Stimulated activated CD8-positive, alpha-beta memory T cell treated with anti-CD3 and anti-CD28 coated beads, Interleukin-4, amount 100 ng/mL, for 48 hours (primary cell): ENCODE data around the gene GRIK5.
"Not testable (repeated sequence)": the region's sequence is repeated elsewhere in the genome, so short reads cannot be mapped to it uniquely, and the experiment has no call there.

Experiments
- DNase-seq: peaks from one replicate; pipeline ENCODE4 v3.0.0-alpha.2; 2020

GRIK5 gene, protein sequence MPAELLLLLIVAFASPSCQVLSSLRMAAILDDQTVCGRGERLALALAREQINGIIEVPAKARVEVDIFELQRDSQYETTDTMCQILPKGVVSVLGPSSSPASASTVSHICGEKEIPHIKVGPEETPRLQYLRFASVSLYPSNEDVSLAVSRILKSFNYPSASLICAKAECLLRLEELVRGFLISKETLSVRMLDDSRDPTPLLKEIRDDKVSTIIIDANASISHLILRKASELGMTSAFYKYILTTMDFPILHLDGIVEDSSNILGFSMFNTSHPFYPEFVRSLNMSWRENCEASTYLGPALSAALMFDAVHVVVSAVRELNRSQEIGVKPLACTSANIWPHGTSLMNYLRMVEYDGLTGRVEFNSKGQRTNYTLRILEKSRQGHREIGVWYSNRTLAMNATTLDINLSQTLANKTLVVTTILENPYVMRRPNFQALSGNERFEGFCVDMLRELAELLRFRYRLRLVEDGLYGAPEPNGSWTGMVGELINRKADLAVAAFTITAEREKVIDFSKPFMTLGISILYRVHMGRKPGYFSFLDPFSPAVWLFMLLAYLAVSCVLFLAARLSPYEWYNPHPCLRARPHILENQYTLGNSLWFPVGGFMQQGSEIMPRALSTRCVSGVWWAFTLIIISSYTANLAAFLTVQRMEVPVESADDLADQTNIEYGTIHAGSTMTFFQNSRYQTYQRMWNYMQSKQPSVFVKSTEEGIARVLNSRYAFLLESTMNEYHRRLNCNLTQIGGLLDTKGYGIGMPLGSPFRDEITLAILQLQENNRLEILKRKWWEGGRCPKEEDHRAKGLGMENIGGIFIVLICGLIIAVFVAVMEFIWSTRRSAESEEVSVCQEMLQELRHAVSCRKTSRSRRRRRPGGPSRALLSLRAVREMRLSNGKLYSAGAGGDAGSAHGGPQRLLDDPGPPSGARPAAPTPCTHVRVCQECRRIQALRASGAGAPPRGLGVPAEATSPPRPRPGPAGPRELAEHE

DNA sequence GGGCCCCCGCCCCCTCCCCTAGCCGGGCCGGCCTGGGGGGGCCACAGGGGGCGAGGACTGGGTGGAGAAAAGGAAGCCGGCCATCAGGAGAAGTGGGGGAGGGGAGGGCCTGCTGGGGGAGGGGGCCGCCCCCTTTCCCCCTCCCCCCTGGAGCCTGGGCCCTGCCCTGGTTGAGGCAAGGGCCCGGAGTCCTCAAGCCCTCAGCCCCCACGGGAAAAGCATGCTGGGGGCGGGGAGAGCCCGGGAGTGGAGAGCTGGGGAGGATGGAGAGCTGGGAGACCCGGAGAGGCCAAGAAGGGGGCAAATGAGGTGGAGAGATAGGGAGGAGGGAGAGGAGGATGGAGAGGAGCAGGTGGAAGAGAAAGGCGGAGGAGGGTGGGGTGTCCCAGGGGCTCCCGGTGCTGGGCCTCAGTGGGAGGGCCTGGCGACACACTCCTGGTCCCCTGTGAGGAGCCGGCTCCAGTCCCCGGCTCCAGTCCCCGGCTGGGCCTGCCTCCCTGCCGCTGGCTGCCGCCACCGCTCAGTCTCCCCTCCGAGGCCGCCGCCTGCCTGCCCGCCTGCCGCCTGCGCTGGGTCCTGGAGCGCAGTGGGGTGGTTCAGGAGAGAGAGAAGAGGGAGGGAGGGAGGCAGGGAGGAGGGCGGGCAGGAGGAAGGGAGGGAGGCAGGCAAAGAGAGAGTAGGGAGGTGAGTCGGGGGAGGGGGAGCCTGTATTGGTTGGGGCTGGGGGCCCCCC is at the start of gene GRIK5:
Gene GRIK5, minus strand, starts transcription at position 588 of the 733 bp plus-strand sequence. CDS start 4,436 bp downstream, outside the sequence.
- DNase-seq: no peak

DNA sequence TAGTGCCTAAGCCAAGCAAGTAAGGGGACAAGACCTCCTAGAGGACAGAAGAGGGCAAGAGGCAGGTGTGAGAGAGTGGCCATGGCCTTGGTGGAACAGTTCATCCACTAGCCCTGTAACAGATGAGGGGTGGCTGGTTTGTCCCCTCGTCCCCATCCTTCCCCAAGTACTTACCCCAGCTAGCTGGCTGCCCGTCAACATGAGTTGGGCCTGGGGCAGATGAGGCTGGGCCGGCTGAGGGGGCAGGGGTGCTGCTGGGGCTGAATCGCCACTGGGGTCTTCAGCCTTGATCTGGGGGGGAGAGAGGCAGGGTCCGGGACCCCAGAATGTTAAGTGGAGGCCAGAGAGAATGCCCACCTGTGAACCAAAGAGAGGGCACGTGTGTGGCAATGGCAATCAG is 47.1 kb upstream of the GRIK5 start:
- DNase-seq: no peak

DNA sequence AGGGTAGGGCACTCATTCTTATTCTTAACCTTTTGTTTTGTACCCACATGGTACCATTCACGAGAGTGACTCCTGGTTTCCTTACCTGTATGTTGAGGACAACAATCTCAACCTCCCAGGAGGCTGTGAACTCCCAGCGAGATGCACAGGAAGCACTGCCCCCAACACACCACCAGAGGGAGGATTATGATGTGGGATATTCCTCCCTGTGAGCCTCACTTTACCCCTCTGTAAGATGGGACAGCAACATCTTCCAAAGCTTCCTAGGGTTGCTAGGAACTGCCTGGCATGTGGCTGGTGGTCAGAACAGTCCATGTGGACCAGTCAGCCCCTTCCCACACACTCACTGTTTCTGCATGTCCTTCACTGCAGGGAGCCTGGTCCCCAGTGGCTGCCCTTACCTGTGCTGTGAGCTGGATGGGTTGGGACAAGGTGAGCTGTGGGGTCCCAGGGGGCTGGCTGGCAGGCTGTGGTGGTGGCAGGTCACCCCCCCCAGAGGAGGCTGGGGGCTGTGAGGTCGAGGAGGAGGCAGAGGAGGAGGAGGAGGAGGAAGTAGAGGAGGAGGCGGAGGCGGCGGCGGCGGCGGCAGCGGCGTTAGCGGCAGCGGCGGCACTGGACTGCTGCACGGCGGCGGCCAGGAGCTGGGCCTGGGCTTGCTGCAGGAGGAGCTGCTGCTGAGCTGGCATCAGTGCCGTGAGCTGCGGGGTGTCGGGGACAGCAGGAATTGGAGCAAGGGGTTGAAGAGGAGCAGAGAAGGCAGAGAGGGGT is 46.5 kb upstream of the GRIK5 start:
- DNase-seq: no peak

DNA sequence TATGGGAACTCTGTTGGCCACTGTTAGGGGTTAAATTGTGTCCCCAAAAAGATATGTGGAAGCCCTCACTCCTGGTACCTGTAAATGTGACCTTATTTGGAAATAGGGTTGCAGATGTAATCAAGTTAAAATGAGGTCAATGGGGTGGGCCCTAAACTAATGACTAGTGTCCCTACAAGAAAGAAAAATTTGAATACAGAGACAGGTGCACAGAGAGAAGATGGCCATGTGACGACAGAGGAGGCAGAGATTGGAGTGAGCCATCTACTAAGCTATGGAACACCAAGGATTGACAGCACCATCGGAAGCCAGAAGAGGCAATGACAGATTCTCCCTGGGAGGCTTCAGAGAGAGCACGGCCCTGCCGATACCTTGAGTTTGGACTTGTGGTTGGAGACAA is 45.7 kb upstream of the GRIK5 start:
- DNase-seq: no peak

DNA sequence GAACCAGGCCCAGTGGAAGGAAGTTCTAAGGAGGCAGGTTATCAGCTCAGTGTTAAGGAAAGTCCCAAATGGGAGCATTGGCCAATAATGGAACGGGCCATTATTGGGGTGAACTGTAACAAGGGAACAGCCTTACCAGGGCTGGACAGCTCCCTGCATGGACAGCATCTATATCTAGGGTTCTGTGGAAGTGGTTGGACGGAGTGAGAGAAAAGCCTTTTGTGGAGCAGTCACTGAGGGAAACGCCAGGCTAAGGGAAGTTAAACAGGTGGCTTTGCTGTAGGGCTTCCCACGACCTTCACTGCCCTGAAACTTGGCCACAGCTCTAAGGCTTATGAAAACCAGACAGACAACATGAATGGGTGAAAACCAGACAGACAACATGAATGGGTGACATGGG is 45.2 kb upstream of the GRIK5 start:
- no peak for DNase-seq

DNA sequence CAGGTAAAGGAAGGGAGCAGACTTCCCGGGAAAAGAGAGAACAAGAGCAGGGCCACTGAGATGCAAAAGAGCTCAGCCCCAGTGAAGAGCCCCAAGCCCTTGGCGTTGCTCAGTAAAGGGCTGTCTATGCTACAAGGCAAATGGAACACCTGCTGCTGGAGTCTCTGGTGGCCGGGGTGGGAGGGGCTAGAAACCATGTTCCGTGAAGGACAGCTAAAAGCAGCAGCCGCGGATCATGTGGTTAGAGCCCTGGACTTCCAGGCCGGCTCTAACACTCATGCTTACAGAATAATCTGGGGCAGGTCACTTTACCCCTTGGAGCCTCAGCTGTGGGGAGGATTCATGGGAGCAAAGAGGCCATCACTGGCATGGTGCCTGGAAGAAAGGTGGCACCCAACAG is 44.4 kb upstream of the GRIK5 start:
- no peak for DNase-seq

DNA sequence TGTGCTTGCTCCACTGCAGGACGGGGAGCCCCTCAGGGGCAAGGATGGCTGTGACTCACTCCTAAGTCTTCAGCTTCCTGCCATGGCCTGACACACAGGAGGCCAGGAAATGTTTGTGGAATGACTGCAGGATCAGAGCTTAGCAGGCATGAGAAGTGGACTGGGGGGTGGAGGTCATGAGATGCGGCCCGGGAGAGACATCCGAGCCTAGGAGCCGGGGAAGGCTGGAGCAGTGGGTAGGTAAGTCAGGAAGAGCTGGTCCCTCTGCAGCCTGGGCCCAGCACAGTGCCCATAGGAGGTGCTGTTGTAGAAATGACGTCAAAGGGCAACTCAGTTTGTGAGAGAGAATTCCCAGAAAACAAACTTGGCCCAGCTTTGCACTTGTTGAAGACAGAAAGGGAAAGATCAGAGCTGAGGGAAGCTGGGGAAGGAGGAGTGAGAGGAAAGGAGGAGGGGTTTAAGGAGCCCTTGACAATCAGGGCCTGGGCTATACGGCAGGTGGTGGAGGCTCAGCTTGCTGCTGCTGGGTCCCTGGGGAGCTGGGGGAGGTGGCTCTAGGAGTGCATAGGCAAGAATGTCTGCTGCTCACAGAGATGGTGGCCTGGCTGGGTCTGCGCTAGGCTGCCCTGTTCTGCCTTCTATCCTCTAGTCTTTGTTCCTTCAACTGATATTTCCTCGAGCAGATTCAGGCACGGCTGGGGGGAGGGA is 43.8 kb upstream of the GRIK5 start:
- DNase-seq: no peak

DNA sequence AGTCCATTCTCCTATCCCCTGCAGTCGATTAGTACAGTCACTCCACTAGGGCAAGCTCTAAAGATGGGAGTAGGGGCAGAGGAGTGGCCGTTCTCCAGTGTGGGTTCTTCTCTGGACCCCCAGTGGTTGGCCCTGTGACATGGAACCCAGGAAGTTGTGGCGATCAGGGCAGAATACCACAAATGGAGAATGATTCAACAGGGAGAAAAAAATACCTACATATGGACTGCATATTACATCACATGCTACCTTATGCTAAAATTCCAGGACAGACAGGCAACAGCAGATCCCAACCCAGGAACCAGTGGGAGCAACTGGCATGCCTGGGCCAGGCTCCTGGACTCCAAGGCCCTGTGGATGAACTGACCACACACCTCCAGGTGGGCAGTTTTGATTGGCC is 41.8 kb upstream of the GRIK5 start:
- no peak for DNase-seq

DNA sequence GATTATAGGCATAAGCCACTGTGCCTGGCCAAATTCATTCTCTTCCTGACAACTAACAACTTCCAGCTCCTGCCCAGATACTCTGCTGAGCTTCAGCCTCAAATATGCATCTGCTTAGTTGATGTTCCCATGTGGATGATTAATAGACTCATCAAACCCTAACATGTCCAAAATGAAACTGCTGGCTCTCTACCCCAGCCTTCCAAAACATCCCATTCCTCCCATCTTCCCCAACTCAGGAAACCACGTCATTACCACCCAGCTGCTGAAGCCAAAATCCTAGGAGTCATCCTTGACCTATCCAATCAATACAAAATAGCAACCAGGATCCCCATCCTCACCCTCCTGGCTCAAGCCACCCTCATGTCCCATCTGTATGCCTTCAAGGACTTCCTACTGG is 41.4 kb upstream of the GRIK5 start:
- DNase-seq: no peak

DNA sequence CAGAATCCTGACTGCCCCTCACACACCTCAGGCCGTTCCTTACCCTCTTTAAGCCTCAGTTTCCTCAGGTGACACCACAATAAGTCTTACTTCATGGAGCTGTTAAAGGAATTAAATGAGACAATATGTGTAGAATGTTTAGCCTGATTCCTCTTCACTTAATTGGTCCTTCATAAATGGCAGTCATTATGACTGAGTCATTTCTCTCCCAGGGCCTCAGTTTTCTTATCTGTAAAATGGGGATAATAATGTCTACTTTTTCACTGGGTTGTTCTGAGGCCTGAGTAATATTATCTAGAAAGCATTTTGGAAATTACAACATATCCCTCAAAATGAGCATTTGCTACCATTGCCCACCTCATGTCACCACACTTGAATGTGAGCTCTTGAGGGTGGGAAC is 40.7 kb upstream of the GRIK5 start:
- no peak for DNase-seq

DNA sequence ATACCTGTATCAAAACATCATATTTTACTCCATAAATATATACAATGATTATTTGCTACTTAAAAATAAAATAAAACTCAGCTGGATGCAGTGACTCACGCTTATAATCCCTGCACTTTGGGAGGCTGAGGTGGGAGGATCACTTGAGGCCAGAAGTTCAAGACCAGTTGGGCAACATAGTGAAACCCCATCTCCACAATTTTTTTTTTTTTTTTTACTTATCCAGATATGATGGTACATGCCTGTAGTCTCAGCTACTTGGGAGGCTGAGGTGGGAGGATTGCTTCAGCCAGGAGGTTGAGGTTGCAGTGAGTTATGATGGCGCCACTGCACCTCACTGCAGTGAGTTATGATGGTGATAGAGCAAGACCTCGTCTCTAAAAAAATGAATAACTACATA is 39.9 kb upstream of the GRIK5 start:
- DNase-seq: no peak

DNA sequence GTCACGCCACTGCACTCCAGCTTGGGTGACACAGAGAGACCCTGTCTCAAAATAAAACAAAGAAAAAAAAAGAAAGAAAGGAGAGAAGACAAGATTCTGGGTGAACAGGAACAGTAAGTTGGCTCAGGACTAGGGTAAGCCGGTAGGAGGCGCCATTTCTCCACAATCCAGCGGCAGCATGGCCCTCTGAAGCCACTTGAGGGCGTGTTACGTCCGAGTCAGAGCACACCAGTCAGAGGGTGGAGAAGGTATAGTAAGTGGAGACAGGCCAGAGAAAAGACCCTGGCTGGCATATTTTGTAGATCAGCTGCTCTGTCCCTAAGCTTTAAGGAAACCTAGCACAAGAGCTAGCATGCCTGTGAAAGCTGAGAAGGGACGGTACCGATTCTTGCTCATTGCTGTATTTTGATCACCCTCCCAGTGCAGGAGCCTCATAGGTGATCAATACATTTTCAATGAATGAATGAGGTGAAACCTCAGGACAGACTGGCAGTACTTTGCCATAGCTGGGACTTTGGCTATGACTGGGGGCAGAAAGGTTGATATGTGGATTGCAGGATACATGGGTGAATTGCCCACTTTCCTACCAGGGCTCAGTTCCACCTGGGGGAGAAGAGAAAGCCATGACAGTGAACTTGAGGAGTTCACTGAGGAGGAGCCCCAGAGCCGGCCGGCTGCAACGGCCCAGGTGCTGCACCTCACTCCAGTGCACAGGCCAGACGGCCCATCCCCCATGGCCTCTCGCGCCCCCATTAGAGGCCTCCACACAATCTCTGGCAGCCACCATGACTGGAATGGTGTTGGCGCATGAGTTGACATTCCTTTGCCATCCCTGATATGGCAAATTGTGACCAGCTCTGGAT is 38.8 kb upstream of the GRIK5 start:
- peak; percentile 93 for DNase-seq

DNA sequence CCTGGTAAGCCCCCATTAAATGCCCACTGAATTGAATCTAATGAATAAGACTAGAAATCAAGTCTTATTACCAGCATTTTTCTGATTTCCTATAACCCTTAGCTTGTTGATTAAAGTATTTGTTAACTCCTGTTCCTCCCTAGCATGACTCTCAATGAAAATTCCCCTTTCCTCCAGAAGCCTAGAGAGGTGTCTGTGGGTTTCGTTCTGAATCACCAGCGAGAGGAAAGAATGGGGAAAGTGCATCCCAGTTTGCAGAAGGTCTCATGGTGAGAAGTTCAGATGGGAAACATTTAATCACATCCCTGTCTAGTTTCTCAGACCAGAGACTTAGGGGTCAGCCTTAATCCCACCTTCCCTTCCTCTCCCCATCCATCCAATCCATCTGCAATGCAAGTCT is 35.4 kb upstream of the GRIK5 start:
- DNase-seq: no peak

DNA sequence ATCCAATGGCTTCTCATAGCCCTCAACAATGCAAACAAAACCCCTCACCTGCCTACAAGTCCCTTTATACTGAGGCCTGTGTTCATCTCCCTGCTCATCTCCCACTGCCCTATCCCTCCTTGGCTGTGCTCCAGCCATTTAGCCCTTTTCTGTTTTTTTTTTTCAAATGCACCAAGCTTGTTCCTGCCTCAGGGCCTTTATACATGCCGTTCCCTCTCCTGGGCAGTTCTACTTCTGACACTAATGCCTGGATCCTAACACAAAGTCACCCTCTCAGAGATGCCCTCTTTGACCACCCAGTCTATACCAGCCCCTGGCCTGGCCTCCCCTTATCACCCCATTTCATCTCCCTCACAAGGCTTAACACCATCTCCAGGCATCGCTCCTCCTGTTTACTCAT is 32.9 kb upstream of the GRIK5 start:
- DNase-seq: no peak

DNA sequence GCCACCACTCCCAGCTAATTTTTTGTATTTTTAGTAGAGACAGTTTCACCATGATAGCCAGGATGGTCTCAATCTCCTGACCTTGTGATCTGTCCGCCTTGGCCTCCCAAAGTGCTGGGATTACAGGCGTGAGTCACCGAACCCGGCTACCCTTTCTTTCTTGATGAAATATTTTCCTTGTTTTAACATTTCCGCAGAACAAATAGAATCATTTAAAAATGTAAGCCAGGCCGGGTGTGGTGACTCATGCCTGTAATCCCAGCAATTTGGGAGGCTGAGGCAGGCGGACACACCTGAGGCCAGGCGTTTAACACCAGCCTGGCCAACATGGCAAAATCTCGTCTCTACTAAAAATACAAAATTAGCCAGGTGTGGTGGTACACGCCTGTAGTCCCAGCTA is 30.2 kb upstream of the GRIK5 start:
- DNase-seq: not testable (repeated sequence)

DNA sequence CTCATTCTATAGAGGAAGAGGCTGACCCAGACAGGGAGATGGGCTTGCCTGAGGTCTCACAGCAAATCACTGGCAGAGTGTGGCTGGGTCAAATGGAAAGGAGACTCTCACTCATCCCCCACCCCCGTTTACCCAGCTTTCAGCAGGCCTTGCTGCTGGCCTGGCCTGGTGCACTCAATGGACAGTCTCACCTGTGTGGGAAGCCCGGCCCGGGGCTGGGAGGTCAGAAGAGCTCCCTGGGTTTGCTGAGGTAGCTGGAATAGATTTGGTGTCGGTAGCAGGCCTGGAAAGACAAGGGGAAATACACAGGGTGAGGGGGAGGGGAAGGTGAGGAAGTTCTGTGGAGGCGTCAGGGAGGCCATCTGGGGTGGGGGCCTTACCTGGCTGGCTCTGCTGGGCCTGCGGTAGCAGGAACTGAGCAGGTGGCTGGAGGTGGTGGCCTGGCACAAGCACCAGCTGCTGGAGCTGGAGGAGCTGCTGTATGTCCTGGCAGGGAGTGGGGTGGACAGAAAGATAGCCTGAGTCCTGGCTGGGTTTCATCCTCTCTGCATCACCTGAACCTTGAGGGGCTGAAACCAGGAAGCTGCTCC is 29.4 kb upstream of the GRIK5 start:
- no peak for DNase-seq

DNA sequence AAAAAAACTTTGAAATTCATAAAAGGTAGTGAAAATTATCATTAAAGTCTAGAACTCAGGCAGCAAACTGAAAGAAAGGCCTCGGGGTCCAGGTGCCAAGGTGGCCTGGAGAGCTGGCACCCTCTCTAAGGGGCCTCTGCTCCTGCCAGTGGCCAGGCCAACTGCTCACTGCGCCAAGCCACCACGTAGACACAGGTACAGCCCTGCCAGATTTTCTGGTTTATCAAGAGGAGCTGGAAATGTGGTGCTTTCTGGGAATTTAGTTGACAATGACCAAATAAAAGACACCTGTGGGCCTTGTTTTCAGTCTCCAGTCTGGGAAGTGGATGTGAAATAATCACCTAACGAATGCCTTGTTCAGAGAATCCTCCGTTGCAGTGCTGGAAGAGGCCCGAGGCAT is 28.8 kb upstream of the GRIK5 start:
- no peak for DNase-seq

DNA sequence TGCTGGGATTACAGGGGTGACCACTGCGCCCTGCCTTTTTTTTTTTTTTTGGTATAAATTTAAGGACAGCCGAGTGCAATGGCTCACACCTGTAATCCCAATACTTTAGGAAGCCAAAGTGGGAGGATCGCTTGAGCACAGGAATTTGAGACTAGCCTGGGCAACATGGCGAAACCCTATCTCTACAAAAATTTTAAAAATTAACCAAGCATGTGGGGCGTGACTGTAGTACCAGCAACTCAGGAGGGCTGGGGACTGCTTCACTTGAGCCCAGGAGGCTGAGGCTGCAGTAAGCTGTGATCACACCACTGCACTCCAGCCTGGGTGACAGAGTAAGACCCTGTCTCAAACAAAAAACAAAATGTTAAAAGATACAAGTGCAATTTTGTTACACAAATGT is 27.5 kb upstream of the GRIK5 start:
- no peak for DNase-seq

DNA sequence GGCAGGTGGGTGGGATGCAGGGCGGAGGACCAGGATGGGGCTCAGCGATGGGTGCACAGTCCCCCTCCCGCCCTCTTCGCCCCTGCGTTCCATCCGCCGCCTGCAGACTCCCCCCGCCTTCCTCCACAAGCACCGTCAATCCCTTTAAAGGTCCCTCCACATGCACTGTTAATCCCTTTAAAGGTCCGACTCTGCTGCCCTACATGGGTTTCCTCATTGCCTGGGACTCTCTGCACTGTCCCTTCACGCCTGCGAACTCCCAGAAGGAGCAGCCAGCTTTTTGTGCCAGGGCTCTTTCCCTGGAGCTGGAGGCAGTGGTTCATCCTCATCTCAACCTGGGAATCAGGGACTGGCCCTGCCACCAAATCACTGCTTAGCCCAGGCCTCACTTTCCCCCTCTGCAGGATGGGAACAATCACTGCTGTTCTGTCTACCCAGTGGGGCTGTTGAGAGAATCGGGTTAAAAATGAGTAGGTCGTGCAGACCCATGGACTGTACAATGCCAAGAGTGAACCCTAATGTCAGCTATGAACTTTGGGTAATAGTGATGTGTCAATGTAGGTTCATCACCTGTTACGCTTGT is 26.3 kb upstream of the GRIK5 start:
- no peak for DNase-seq

DNA sequence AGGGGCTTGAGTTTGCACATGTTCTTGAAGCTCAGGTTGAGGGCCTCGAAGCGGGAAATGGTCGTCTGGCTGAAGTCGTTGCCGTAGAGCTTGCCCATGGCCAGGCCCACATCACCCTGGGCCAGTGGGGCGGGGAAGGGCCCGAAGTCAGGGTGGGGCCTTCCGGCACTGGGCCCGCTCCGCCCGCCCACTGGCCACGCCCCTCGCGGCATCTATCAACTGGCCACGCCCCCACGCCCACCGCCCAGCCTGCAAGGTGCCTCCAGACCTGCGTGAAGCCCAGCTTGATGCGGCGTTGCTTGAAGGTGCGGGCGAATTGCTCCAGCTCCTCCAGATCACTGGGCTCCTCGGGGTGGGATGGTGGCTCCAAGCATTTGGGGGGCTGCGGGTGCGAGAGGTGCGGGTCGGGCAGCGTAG is 25.8 kb upstream of the GRIK5 start:
- no peak for DNase-seq
